ENCODE measurements around the gene PLAAT2.
"Not testable (repeated sequence)": the region's sequence is repeated elsewhere in the genome, so short reads cannot be mapped to it uniquely, and the experiment has no call there.

The PLAAT2 gene

DNA sequence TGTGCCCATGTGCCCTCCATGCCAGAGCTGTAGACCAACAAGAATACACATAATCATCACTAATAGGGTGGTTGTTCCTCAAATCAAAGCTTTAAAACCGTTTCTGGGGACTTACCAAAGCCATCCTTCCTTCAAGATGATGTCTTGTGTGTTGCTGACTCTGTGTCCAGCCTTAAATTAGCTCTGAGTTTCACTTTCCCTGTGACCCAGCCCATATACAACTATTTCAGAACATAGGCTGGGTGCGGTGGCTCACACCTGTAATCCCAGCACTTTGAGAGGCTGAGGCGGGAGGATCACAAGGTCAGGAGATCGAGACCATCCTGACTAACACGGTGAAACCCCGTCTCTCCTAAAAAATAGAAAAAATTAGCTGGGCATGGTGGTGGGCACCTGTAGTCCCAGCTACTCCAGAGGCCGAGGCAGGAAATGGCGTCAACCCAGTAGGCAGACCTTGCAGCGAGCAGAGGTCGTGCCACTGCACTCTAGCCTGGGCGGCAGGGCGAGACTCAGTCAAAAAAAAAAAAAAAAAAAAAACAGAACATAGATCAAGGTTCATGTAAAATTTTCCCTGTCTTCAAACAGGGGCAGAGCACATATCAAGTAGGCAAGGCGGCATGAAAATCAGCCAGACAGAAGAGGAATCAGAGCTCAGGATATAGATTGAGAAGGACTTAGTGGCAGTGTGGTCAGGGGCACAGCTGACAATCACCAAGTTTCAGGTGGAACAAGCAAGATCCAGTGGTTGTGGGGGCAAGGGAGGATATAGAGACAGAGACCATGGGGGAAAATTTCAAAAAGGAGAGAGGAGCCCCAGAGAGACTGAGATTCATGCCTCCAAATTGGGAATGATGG is at the start of gene PLAAT2:
Gene PLAAT2 (minus strand): TSS at position 179 of the 855 bp plus-strand sequence. CDS start 55 bp downstream, at position 124.
- no peak for DNase-seq

DNA sequence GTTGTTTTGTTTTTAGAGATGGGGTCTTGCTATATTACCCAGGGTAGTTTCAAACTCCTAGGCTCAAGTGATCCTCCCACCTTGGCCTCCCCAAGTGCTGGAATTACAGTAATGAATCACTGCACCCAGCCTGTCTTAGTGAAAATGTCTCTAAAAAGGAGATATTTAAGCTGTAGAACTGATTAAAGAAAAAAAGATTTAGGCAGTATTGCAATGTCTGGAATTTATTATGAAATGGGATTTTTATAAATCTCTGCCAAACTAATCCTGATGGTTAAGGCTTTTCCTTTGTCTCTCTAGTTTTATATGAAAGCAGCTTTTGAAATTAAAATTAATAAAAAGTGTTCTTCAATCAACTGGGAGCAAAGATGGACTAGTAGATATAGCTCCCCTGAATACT is 49.0 kb upstream of the PLAAT2 start:
- DNase-seq = no peak

DNA sequence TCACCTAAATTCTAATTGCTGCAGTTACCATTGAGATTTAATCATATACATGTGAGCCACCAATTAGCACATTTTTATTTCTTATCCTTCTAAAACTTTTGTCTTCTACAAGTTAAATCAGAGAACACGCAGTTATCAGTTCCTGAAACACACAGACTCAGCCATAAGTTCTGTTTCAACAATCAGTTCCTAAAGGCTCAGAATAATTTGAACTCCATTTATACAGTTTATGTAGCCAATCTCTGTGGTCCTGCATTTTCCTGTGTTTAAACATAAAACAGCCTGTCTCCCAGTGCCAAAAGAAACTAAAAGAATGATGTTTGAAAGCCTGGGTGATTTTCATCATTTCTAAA is 48.2 kb upstream of the PLAAT2 start:
- DNase-seq = no peak

DNA sequence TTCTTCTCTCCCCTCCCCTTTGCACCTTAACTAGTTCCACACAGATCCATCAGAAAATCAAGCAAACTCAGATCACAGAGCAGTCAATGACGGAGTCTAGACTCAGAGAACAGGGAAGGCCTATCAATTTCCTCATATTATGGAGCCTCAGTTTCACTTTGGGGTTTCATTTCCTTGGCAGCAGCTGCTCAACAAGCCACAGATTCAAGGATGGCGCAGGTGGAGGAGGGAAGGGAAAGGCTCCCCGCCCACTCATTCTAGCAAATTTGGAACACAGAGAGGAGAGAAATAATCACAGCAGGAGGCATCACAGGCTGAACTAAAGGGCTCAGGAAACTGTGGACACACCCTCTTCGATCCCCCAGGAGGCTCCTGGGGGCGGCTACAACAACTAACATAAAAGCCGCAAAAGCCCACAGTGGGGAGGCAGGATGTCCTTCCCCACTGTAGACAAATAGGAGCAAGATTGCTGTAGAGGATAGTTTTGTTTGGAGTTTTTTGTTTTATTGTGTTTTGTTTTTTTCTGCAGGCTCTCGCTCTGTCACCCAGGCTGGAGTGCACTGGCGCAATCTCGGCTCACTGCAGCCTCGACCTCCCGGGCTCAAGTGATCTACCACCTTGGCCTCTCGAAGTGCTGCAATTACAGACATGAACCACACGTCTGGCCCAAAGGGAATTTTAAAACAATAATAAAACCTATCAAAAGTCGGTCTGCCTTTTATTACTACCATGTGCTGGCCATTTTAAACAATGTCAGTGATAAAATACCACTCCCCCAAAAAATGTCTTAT is 47.6 kb upstream of the PLAAT2 start:
- no peak for DNase-seq

DNA sequence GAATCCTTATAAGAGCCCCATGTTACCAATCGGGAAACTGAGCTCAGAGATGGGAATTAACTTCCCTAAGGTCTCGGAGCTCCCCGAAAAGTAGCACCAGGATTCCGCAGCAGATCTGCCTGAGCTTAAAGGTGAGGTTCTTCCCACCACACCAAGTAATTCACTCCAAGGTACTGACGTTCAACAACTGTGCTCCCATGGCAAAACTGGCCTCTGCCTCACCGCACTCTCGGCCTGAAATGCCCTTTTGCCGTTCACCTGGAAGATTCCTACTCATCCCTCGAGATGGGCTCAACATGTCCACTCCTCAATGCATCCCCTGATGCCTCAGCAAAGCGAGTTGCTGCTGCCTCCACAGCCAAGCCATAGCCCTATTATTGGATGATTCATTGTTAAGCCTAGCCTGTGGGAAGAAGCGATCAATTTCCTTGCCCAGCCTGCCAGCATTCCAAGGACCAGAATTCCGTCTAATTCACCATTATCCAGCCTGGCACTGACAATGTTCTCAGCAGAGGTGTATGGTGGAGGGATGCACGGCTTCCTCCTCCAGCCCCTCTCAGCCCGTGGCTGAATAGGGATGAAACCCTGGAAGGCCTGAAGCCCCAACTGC is 46.9 kb upstream of the PLAAT2 start:
- no peak for DNase-seq

DNA sequence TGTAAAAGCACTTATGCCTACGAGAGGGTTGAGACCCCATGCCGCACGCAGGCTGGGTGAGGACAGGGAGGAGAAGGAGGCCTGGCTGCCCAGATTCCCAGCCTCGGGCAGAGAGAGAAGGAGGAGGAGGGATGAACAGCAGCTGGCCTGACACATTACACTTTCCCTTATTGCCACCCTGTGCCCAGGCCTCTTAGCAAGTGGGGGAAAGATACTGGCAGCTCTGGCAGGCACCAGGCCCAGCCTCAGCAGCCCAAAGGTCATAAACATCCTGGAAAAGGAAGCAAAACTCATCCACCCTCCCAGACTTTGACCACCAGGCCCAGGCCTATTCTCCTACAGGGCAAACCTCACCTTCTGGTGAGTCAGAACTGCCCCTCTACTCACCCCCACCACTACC is 46.4 kb upstream of the PLAAT2 start:
- no peak for DNase-seq

DNA sequence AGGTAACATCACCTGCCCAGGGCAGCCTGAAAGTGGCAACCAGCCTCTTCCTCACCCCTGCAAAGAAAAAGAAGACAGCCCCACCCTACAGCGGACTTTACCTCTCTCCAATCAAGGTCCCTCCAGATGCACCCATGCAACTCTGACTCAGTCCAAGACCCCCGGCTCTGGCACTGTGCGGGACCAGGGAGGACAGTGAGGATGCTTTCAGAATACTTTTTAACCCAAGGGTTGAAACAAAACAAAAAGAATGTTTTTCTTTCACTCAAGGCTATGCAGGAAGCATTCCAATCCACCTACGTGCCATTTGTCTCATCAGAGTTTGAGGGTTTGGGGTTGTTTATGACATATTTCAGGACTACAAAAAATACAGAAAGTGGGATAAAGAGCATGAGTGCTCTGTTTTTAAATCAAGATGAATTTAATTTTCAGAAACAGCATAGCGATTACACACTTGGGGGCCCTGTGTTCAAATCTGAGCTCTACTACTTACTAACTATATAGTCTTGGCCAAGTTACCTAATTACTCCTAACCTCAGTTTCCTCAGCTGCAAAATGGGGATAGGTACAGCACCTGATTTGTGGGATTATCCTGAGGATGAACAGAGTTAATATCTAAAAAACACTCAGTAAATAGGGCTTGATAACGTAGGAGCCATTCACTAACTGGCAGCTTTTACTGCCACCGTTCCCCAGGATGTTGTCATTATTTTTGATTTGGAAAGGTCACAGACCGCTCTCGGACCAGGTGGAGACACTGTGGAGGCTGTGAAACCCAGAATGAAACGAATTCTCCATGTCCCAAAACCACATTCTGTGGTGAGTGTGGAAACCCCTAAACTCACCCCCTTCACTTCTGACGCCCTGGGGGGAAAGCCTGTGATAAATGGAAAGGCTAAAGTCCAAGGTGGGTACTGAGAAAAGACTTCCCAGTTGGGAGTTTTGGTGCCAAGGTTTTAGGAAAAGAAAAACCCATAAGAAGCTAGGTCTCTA is 45.5 kb upstream of the PLAAT2 start:
- DNase-seq = no peak

DNA sequence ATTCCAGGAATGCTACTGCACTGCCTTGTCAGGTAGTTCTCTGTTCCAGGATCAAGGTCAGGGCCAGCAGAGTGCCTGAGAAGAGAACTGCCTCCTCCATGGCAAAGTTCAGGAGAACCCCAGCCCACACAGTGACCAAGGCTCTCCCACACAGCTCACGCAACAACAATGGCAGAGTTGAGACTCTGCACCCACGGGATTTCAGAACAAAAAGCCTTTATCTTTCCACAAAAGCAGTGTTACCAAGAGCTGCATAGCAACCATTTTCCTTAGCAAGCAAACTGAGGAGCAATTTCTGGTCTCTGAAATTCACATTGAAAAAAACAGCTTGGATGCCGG is 40.0 kb upstream of the PLAAT2 start:
- DNase-seq = no peak

DNA sequence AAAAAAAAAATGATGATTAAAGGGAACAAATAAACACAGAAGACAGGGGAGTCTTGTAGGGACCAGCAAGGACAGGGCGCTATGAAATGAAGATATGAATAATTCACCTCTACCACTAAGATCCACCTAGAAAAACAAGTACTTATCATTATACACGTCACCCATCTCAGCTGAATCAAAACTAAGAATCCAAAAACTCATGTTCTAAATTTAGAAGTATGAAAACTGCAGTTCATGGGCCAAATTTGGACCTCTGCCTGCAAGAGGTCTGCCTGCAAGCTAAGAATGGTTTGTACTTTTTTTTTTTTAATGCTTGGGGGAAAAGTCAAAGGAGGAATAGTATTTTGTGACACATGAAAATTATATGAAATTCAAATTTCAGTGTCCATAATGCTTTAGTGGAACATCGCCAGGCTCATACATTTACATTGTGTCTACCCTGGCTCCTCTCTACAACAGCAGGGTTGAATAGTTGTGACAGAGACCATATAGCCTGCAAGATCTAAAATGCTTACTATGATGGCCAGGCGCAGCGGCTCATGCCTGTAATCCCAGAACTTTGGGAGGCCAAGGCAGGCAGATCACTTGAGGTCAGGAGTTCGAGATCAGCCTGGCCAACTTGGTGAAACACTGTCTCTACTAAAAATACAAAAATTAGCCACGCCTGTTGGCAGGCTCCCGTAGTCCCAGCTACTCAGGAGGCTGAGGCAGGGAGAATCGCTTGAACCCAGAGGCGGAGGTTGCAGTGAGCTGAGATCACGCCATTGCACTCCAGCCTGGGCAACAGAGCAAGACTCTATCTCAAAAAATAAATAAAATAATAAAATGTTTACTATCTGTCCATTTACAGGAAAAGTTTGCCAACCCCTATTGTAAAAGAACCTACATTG is 39.4 kb upstream of the PLAAT2 start:
- DNase-seq = not testable (repeated sequence)

DNA sequence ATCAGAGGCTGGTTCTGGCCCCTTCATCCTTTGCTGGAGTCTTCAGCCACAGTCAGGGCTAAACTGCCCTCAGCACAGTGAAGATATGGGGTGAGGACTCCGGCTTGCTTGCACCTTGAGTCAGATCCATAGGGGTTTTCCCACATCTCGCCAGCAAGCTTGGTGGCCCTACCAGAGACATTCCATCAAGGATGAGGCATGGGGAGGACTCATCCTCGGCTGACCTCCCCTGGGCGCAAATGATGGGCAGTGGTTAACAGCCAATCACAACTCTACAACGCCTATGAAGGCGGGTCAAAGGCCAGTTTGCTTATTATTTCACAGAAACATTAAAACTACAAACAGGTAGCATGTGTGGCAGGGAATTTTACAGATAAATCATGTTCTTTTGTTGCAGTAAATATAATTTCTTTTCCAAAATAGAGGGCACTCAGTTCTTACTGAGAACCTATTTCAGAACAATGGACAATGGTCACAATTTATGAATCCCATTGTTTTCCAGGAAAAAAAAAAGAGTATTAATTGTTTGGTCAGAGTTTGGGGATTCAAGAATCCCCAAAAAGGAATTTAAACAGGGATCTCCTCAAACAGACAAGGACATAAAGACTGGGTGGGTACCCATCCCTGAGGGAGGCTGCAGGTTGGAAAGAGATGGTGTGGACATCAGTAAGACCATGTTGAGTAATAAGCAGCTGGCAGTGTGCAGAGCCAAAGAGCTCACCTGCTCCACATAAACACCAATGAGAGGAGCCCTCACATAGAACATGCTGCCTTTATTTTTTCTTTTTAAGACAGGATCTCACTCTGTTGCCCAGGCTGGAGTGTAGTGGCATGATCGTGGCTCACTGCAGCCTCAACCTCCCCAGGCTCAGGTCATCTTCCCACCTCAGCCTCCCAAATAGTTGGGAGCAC is 36.3 kb upstream of the PLAAT2 start:
- DNase-seq = no peak

DNA sequence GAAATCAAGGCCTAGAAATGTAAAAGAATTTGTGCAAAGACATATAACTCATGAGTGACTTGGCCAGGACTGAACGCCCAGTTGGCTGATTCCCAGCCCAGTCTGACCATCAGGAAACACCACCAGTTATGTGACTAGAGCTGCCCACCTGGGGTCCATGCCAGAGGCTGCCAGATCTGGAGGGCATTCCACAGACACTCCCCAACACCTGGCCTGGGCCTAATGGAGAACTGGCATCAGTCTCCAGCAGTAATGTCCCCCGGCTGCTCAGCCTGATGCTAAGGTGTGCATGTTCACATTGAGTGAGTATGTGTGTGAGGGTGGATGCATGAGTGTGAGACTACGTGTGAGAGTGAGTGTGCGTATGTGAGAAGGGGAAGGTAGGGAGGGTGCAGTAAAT is 35.4 kb upstream of the PLAAT2 start:
- DNase-seq = no peak

DNA sequence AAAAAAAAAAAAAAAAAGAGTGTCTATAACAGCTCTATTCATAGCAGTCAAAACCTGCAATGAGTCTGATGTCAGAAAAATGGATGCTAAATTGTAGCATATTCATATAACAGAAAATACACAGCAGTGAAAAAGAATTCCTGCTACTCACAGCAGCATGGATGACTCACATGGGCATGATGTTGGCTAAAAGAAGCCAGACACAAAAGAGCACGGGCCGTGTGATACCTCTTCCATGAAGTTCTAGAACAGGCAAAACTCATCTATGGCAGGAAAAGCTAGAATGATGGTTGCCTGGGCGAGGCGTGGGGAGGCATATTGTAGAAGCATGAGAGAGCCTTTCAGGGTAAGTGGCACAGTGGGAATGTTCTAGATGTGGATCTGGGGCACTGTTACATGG is 32.1 kb upstream of the PLAAT2 start:
- DNase-seq = no peak

DNA sequence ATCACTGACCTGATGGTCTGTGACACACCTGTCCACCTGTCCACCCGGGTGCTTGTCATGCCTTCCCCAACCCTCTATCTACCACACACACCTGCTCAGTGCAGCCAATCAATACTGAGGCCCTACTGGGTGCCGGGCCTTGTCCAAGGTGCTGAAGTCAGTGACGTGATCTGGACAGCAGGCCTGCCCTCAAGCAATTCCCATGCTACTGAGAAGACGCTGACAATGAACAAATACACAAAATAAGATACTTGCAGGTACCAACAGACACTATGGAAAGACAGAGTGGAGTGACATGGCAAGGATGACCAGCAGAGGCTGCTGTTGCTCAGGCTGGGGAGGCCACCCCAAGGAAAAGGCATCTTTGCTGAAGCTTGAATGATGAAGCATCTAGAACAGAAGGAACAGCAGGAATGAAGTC is 29.8 kb upstream of the PLAAT2 start:
- peak; percentile 16 to 56 for DNase-seq

DNA sequence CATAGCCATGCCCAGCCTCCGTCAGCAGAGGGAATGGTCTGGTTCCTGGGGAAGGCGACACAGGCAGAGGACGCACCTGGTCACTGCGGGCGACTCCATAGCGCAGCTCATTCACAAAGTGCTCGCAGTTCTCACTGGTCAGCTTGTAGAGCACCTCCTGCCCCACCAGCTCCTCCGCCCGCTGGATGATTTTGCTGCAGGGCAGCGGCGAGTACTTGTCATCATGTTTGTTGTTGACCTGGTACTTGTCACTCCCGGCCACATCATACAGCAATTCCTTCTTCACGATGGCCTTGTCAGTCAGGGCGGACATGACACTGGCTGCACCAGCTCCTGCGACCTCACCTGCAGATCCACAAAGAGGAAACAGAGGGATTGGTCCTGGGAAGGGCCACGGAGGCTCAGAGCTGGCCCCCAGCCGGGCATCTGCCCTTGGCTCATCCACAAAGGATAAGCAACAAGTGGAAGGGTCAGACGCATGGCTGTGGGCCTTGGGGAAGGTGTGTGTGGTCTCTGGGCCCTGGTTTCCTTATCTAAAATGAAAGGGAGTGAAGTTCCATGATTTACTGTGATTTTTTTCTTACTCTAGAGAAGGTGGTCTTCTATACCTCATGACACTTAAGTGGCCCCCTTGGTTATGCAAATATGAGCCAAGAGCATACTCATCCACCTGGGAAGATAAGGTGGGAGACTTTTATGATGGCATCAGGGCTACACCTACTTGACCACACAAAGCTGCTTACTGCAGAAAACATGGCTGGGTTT is 27.0 kb upstream of the PLAAT2 start:
- no peak for DNase-seq

DNA sequence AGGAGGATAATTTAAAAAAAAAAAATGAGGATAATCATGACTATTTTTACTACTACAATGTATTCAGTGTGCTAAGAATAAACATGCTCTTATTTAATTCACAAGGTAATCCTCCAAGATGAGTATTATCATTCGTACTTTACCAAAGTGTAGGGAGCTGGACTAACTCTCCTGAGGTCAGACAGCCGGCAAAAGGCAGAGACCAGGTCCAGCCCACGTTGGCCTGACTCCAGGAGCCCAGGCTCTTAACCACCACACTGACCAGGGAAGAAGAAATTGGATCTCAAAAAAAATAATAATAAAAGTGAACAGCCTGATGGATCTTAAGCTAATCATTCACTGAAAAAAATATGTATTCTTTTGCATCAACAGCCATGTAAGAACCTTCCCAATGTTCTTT is 25.8 kb upstream of the PLAAT2 start:
- DNase-seq = no peak

DNA sequence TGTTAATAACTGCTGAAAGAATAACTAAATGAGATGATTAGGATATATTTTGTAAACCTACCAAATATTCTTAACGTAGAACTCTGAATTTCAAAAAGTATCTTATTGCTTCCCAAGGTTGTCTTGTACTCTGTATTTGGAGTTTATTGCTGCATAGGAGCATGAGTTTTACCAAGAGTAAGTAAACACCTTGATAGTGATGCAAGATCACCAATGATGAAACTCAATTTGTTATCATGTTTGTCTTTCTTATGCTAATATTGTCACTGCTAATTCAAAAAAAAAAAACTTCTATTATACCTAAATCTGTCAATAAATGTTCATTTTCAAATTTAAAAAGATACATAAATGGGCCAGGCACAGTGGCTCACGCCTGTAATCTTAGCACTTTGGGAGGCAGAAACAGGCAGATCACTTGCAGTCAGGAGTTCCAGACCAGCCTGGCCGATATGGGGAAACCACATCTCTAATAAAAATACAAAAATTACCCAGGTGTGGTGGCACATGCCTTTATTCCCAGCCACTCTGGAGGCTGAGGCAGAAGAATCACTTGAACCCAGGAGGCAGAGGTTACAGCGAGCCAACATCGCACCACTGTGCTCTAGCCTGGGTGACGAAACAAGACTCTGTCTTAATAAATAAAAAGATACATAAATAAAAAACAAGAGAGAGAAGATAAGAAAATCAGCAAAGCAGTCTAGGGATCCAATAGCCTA is 23.4 kb upstream of the PLAAT2 start:
- no peak for DNase-seq

DNA sequence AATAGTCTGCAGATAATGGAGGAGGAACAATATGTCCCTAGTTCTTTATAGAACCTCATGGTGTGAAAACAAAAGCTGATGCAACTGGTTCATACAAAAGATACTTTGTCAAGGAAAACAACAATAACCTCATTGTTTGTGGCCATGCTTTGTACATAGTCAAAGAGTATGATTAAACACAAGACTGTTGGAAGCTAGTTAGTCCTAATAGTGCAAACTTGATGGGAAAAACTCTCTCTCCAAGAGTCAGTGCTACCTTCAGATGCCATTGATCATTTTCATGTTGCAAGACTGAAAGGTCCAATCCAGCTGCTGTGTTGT is 20.1 kb upstream of the PLAAT2 start:
- DNase-seq = no peak

DNA sequence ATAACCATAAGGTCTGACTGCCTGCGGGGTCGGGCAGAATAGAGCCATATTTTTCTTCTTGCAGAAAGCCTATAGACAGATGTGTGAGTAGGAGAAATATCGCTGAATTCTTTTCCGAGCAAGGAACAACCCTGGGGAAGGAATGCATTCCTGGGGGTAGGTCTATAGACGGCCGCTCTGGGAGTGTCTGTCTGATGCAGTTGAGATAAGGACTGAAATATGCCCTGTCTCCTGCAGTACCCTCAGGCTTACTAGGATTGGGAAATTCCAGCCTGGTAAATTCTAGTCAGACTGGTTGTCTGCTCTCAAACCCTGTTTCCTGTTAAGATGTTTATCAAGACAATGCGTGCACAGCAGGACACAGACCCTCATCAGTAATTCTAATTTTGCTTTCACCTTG is 18.0 kb upstream of the PLAAT2 start:
- DNase-seq = not testable (repeated sequence)

DNA sequence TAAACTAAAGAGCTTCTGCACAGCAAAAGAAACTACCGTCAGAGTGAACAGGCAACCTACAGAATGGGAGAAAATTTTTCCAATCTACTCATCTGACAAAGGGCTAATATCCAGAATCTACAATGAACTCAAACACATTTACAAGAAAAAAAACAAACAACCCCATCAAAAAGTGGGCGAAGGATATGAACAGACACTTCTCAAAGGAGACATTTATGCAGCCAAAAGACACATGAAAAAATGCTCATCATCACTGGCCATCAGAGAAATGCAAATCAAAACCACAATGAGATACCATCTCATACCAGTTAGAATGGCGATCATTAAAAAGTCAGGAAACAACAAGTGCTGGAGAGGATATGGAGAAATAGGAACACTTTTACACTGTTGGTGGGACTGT is 15.7 kb upstream of the PLAAT2 start:
- not testable (repeated sequence) for DNase-seq
